OCI-LY1 (cell line): ENCODE data around the gene TCP11L2.

Experiments
- H2AFZ ChIP-seq: fragments of 200-600 bp; sonication (generic), shearing (Covaris generic); 2 replicates; pipeline ENCODE4 v1.6.0; 2014; ENCODE audit warnings: antibody characterized with exemption, mild to moderate bottlenecking, low read length
- H3F3A ChIP-seq: fragments of 200-600 bp; sonication (generic), shearing (Covaris generic); 2 replicates; pipeline ENCODE4 v1.6.0; 2014; ENCODE audit warnings: mild to moderate bottlenecking, antibody characterized with exemption, low read length, moderate library complexity; ENCODE audit not compliant: insufficient read depth
- H3K27ac ChIP-seq: fragments of 200-600 bp; sonication (generic); 2 replicates; pipeline ENCODE4 v1.5.1; 2014; ENCODE audit warnings: low read length, mixed run types, mild to moderate bottlenecking, low read depth; ENCODE audit not compliant: poor library complexity, severe bottlenecking
- H3K27me3 ChIP-seq: fragments of 200-600 bp; sonication (generic); 2 replicates; pipeline ENCODE4 v1.6.0; 2014; ENCODE audit warnings: antibody characterized with exemption, mild to moderate bottlenecking, low read length, moderate library complexity; ENCODE audit not compliant: insufficient read depth
- H3K36me3 ChIP-seq: fragments of 200-600 bp; sonication (generic); 2 replicates; pipeline ENCODE4 v1.6.1; 2014; ENCODE audit warnings: mild to moderate bottlenecking, antibody characterized with exemption, low read length, moderate library complexity, mixed read lengths; ENCODE audit not compliant: insufficient read depth
- H3K4me1 ChIP-seq: fragments of 200-600 bp; sonication (generic); 2 replicates; pipeline ENCODE4 v1.5.1; 2014; ENCODE audit warnings: mild to moderate bottlenecking, low read length, moderate library complexity; ENCODE audit not compliant: insufficient read depth, severe bottlenecking
- H3K4me2 ChIP-seq: fragments of 200-600 bp; sonication (generic), shearing (Covaris generic); 2 replicates; pipeline ENCODE4 v1.6.1; 2014; ENCODE audit warnings: low read length
- H3K4me3 ChIP-seq: fragments of 200-600 bp; sonication (generic); 2 replicates; pipeline ENCODE4 v1.5.1; 2014; ENCODE audit warnings: low read length, low read depth, mild to moderate bottlenecking, mixed read lengths; ENCODE audit not compliant: poor library complexity, severe bottlenecking
- H3K79me2 ChIP-seq: fragments of 200-600 bp; shearing (Covaris generic); 2 replicates; pipeline ENCODE4 v1.6.1; 2016; ENCODE audit warnings: mixed run types, low read length, mixed read lengths; ENCODE audit not compliant: insufficient read depth
- H3K9ac ChIP-seq: fragments of 200-600 bp; sonication (generic), shearing (Covaris generic); 2 replicates; pipeline ENCODE4 v1.6.1; 2014; ENCODE audit warnings: mild to moderate bottlenecking, low read length, mixed read lengths
- H3K9me2 ChIP-seq: fragments of 200-600 bp; sonication (generic), shearing (Covaris generic); 2 replicates; pipeline ENCODE4 v1.6.1; 2014; ENCODE audit warnings: low read depth, mild to moderate bottlenecking, low read length, mixed read lengths
- H3K9me3 ChIP-seq: fragments of 200-600 bp; shearing (Covaris generic); 2 replicates; pipeline ENCODE4 v1.6.1; 2014; ENCODE audit warnings: low read length, mixed read lengths
- H4K20me1 ChIP-seq: fragments of 200-600 bp; sonication (generic), shearing (Covaris generic); 2 replicates; pipeline ENCODE4 v1.6.0; 2016; ENCODE audit warnings: mild to moderate bottlenecking, low read length; ENCODE audit not compliant: insufficient read depth
- EZH2 ChIP-seq: fragments of 200-600 bp; sonication (generic), shearing (Covaris generic); IDR thresholded peaks from 2 replicates; pipeline ENCODE4 v1.8.0; 2017; ENCODE audit warnings: borderline replicate concordance, mixed run types, mild to moderate bottlenecking, antibody characterized with exemption, low read length, moderate library complexity, mixed read lengths
- TF ChIP-seq, protein P1 (sequence below): fragments of 200-600 bp; sonication (generic), shearing (Covaris generic); IDR thresholded peaks from 2 replicates; pipeline ENCODE4 v1.5.1; 2017; ENCODE audit warnings: mild to moderate bottlenecking, antibody characterized with exemption, low read length, moderate library complexity, mixed read lengths

The TCP11L2 gene

DNA sequence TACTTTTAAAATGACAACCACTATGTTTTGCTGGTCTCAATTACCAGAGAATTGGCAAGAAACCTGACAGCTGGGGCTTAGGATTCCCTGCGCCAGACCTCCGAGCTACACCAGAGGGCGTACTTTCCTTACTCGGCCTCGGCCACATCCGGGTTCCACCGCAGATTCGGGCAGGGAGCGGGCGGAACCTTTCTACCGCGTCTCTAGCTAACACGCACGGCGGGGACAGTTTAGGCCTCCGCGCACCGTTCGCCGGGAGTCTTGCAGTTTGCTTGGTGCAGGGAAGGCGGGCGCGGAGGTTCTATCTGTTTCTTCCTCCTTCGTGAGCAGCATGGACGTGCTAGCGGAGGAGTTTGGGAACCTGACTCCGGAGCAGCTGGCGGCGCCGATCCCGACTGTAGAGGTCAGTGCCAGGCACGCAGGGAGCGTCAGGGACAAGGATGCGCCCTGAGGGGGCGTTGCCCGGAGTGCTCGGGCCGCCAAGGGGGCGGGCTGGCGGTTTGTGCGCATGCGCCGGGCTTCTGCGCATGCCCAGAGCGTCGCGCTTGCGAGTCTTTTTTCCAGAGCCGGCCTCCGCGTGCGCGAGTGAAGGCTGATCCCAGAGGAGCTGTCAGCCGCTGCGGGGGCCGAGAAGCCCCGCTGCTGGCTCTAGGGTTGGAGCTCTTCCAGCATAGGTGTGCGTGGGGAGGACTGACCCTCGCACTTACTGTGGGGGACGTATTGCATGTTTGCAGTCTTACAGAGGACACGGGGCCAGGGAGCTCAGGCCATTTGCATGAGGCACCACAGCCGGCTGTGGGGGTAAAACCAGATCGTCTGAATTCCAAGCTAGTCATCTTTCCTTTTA lies 55.2 kb downstream of the TCP11L2 start, which contains the start of gene POLR3B:
Gene POLR3B (plus strand): TSS at position 200 of the 847 bp plus-strand sequence. CDS start 132 bp downstream, at position 332.
- Histone ChIP-seq H3K4me3 (peak within 1 kb of the TSS; percentile 93), H3K79me2 (peaks cover 23% of the 10 kb centered on the region), H3K36me3 (no peaks in the 10 kb centered on the region), H4K20me1 (no peaks in the 10 kb centered on the region), H3K9ac (peak within 1 kb of the TSS; percentile 97), H3K9me3 (no peaks in the 10 kb centered on the region), H3K27ac (peak within 1 kb of the TSS; percentile 57), H3K27me3 (no peaks in the 10 kb centered on the region), H2AFZ (no peak within 1 kb of the TSS), H3K4me1 (peaks cover 22% of the 10 kb centered on the region), H3K9me2 (no peaks in the 10 kb centered on the region), H3K4me2 (peak within 1 kb of the TSS; percentile 97), H3F3A (no peaks in the 10 kb centered on the region)
- TF ChIP-seq, protein P1, sequence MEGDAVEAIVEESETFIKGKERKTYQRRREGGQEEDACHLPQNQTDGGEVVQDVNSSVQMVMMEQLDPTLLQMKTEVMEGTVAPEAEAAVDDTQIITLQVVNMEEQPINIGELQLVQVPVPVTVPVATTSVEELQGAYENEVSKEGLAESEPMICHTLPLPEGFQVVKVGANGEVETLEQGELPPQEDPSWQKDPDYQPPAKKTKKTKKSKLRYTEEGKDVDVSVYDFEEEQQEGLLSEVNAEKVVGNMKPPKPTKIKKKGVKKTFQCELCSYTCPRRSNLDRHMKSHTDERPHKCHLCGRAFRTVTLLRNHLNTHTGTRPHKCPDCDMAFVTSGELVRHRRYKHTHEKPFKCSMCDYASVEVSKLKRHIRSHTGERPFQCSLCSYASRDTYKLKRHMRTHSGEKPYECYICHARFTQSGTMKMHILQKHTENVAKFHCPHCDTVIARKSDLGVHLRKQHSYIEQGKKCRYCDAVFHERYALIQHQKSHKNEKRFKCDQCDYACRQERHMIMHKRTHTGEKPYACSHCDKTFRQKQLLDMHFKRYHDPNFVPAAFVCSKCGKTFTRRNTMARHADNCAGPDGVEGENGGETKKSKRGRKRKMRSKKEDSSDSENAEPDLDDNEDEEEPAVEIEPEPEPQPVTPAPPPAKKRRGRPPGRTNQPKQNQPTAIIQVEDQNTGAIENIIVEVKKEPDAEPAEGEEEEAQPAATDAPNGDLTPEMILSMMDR = peak; percentile 58
- no peak for TF ChIP-seq EZH2

DNA sequence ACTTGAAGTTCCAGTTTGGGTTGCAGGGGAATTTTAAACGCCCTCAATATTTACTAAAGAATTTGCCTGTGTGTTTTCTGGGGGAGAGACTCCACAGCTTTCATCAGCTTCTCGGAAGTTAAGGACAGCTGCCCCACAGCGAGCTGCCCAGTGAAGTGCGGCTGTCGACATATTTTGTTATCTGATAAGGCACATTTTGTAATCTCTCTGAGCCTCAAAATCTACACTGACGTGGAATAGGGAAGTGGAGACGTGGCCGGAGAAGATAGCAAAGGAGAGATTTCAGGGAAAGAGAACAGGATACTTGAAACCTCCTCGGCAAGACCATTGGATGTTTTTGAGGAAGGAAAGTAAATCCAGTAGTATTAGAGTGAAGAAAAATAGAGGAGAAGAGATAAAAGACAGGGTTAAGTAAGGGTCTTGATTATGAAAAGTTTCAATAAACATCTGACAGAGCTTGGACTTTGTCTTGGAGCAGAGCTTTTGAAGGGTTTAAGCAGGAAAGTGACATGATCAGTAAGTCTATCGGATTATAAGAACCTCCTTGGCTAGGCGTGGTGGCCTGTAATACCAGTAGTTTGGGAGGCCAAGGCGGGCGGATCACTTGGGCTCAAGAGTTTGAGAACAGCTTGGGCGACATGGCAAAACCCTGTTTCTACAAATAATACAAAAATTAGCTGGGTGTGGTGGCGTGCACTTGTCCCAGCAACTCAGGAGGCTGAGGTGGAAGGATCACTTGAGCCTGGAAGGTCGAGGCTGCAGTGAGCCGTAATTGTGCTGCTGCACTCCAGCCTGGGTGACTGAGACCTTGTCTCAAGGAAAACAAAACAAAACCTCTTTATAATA lies 56.1 kb downstream of the TCP11L2 start:
- peak overlapping the region; percentile 97 for H3K4me2 ChIP-seq
- peaks cover 22% of the 10 kb centered on the region for H3K4me1 ChIP-seq
- no peaks in the 10 kb centered on the region for H3K36me3 ChIP-seq
- no peak overlapping the region for H2AFZ ChIP-seq
- H3K9me3 ChIP-seq = no peaks in the 10 kb centered on the region
- H4K20me1 ChIP-seq = no peaks in the 10 kb centered on the region
- TF ChIP-seq EZH2 = no peak
- TF ChIP-seq, protein P1 = no peak
- no peaks in the 10 kb centered on the region for H3K9me2 ChIP-seq
- no peaks in the 10 kb centered on the region for H3F3A ChIP-seq
- peaks cover 23% of the 10 kb centered on the region for H3K79me2 ChIP-seq
- H3K9ac ChIP-seq = peak overlapping the region; percentile 97
- H3K27me3 ChIP-seq = no peaks in the 10 kb centered on the region
- H3K4me3 ChIP-seq = peak overlapping the region; percentile 93
- H3K27ac ChIP-seq = peak overlapping the region; percentile 57

DNA sequence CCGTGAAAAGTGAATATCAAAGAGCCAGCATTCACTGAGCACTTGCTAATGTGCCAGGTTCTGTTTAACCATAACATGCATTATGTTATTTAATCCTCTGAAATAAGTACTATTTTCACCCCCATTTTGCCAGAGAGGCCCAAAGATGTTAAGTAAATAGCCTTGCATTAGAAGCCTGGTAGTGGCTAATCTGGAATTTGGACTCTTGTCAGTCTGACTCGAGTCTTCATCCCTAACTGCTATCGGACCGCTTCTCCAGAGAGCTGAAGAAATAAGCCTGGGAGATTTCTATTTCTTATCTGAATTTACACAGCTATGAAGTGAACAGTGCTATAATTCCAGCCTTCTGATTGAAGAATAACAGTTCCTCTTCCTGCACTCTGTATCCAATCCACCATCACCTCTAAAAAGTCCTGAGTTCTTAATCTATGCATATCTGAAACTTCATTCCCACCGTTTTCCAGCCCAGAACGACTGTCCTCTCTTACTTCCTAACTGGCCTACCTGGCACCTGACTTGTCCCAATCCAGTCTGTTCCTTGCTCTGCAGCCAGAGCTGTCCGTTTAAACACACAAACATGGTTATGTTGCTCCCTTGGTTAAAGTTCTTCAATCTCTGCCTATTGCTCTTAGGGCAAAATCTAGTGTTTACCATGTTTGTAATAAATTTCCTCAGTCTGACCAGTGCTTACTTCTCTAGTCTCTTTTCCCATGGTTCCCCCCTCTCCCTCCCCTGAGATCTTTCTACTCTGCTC lies 57.3 kb downstream of the TCP11L2 start:
- Histone ChIP-seq H3K36me3 (0 out of 2 replicates have a peak, but pooled peaks cover 4% of the 10 kb centered on the region), H3K4me3 (no peak overlapping the region), H2AFZ (no peak overlapping the region), H3K27ac (no peak overlapping the region), H3K9me2 (no peaks in the 10 kb centered on the region), H3K4me1 (peaks cover 22% of the 10 kb centered on the region), H3K27me3 (no peaks in the 10 kb centered on the region), H3F3A (no peaks in the 10 kb centered on the region), H3K9ac (no peak overlapping the region), H3K4me2 (no peak overlapping the region), H4K20me1 (no peaks in the 10 kb centered on the region), H3K79me2 (peaks cover 23% of the 10 kb centered on the region), H3K9me3 (no peaks in the 10 kb centered on the region)
- TF ChIP-seq EZH2 = no peak
- TF ChIP-seq, protein P1 = no peak
